Activated naive CD8-positive, alpha-beta T cell treated with anti-CD3 and anti-CD28 coated beads, Interleukin-2, amount 10 ng/mL, durations not matched to agents 7 days and 5 days (primary cell): Measurements from ENCODE around the gene SAFB. TPM values are rescaled to one million over a fixed set of nuclear protein-coding genes. Genes with fewer than 3 reads are reported as not detected.

ENCODE experiments used
- ATAC-seq: fragments of 150-1000 bp; cut with Tn5 transposase; one replicate; pipeline ENCODE4 v1.10.0; 2021; ENCODE audit warnings: low read depth, moderate library complexity
- POLR2A ChIA-PET: fragments of 350-600 bp; sonication (Branson Sonifier 250); formaldehyde crosslinking; loops from one replicate; lab custom pipeline; 2021; ENCODE audit warnings: antibody characterized with exemption; lab: Charles Lee
- DNase-seq: peaks from one replicate; pipeline ENCODE4 v3.0.0; 2021
- H3K27ac Mint-ChIP-seq: one replicate; pipeline ENCODE4 v1.8.0; 2022; ENCODE audit warnings: mild to moderate bottlenecking, mixed read lengths
- H3K27me3 Mint-ChIP-seq: one replicate; pipeline ENCODE4 v1.8.0; 2022; ENCODE audit warnings: mild to moderate bottlenecking, moderate library complexity, mixed read lengths
- H3K36me3 Mint-ChIP-seq: one replicate; pipeline ENCODE4 v1.8.0; 2021; ENCODE audit warnings: mild to moderate bottlenecking, mixed read lengths
- H3K4me1 Mint-ChIP-seq: one replicate; pipeline ENCODE4 v1.8.0; 2021; ENCODE audit warnings: mixed read lengths
- H3K4me3 Mint-ChIP-seq: one replicate; pipeline ENCODE4 v1.8.0; 2022; ENCODE audit warnings: mild to moderate bottlenecking, moderate library complexity, mixed read lengths
- H3K9me3 Mint-ChIP-seq: one replicate; pipeline ENCODE4 v1.8.0; 2021; ENCODE audit warnings: mixed read lengths
- total RNA-seq, 2 experiments: library from RNA; stranded (reverse); gene quantifications; one replicate each; pipeline ENCODE4 v1.2.3, GENCODE V29; 2021

SAFB gene
- total RNA-seq, 2 experiments from 2014 or later, result 144 to 147 TPM

DNA sequence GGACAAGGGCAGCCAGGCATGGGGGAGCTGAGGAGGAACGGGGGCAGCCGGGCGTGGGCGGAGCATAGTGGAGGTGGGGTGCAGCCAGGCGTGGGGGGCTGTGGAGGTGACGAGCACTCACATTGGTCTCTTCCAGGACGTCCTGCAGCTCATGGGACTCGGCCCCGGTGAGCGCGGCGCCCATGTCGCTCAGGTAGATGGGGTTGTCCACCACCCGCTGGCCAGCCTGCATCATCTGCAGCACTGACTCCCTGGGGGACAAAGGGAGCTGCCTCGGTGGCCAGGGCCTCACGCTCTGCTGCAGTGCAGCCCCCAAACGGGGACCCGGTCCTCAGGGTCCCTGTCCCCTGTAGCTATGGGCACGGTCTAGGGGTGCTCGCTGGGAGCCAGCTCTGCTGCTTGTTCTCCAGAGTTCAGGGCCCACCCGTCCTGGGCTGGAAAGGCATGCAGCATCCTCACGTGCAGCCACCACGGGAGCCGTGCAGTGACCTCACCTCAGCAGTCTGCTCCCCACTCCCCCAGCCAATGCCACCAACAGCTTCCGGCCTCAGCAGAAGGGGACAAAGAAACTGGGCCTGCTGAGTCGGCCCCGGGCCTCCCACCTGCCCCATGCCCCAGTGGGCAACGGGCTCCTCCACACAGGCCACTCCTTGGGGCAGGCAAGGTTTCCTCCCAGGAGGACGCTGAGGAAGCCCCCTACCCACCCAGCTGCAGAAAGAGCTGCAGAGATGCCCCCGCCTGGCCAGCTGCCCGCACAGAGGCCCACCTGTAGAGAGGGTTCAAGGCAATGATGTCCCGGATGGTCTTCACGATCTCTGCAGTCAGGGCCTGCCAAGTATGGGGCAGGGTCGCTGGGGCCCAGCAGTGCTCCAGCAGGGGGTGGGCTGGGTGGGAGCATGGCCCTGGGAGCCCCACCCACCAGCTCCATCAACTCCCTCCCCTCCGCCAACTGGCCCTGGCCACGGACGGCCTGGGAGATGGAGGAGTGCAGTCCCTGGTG lies 85.0 kb downstream of the SAFB start:
- no peak for ATAC-seq
- no peak for DNase-seq
- Mint-ChIP-seq H3K4me3 (no peak overlapping the region), H3K27me3 (no peaks in the 10 kb centered on the region), H3K4me1 (no peaks in the 10 kb centered on the region), H3K36me3 (peaks cover 10% of the 10 kb centered on the region), H3K9me3 (no peaks in the 10 kb centered on the region), H3K27ac (no peak overlapping the region)
- POLR2A ChIA-PET, result interaction anchor here (0.7 to 3.0 kb wide), 2 partner anchors 11 to 159 kb away, joined by 6 to 18 read pairs; no protein-coding TSS in a partner anchor

GRCh38 chr19:5711025-5711424 lies 88.1 kb downstream of the SAFB start:
- H3K4me1 Mint-ChIP-seq, result peaks cover 3% of the 10 kb centered on the region

GRCh38 chr19:5711713-5712161 lies 88.9 kb downstream of the SAFB start:
- no peaks in the 10 kb centered on the region for H3K9me3 Mint-ChIP-seq
- peaks cover 3% of the 10 kb centered on the region for H3K4me1 Mint-ChIP-seq
- no peak for ATAC-seq
- POLR2A ChIA-PET, result interaction anchor here (1.5 kb wide), 1 partner anchor 89 kb away, joined by 6 read pairs; the partner anchor contains the start of genes SAFB and SAFB2
- no peak overlapping the region for H3K27ac Mint-ChIP-seq
- peaks cover 9% of the 10 kb centered on the region for H3K36me3 Mint-ChIP-seq
- H3K4me3 Mint-ChIP-seq, result no peak overlapping the region
- no peaks in the 10 kb centered on the region for H3K27me3 Mint-ChIP-seq
- DNase-seq, result no peak

More at GRCh38 chr19:5711025-5711424, 88.1 kb downstream of the SAFB start:
- no peak for ATAC-seq
- Mint-ChIP-seq H3K9me3 (no peaks in the 10 kb centered on the region), H3K4me3 (no peak overlapping the region), H3K27ac (no peak overlapping the region), H3K27me3 (no peaks in the 10 kb centered on the region), H3K36me3 (peaks cover 12% of the 10 kb centered on the region)
- POLR2A ChIA-PET, result no interaction called here
- DNase-seq, result no peak

GRCh38 chr19:5713228-5713627 lies 90.3 kb downstream of the SAFB start:
- no peaks in the 10 kb centered on the region for H3K27me3 Mint-ChIP-seq
- DNase-seq (no peak), ATAC-seq (no peak)
- H3K4me1 Mint-ChIP-seq, result peaks cover 14% of the 10 kb centered on the region
- no peak overlapping the region for H3K27ac Mint-ChIP-seq
- no peaks in the 10 kb centered on the region for H3K9me3 Mint-ChIP-seq
- peaks cover 15% of the 10 kb centered on the region for H3K36me3 Mint-ChIP-seq
- POLR2A ChIA-PET, result interaction anchor here (1.0 to 1.5 kb wide), 3 partner anchors 23 to 90 kb away, joined by 4 to 6 read pairs (median 4); partner anchors contain the start of genes RPL36, SAFB and SAFB2
- no peak overlapping the region for H3K4me3 Mint-ChIP-seq

DNA sequence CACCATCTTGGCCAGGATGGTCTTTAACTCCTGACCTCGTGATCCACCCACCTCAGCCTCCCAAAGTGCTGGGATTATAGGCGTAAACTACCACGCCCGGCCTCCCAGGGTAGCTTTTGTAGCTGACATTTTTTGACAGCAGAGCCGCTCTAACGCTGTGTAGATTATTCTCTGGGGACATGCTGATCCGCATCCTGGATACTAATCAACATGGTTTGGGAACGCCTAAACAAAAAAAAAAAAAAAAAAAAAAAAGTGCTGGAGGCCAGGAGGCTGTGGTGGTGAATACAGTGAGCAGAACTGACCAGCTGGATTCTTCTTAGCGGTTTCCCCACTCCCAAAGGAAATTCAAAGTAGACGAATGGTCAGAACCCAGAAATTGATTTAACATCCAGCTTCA lies 91.9 kb downstream of the SAFB start:
- no peaks in the 10 kb centered on the region for H3K9me3 Mint-ChIP-seq
- H3K27me3 Mint-ChIP-seq, result no peaks in the 10 kb centered on the region
- DNase-seq (no peak), ATAC-seq (no peak)
- POLR2A ChIA-PET, result interaction anchor here (0.5 to 0.7 kb wide), 4 partner anchors 16 to 415 kb away, joined by 3 to 5 read pairs (median 4); no protein-coding TSS in a partner anchor
- H3K27ac Mint-ChIP-seq, result no peak overlapping the region
- peaks cover 18% of the 10 kb centered on the region for H3K4me1 Mint-ChIP-seq
- no peak overlapping the region for H3K4me3 Mint-ChIP-seq
- H3K36me3 Mint-ChIP-seq, result peaks cover 23% of the 10 kb centered on the region

GRCh38 chr19:5717215-5717935 lies 94.5 kb downstream of the SAFB start:
- POLR2A ChIA-PET, result interaction anchor here (0.6 to 4.6 kb wide), 7 partner anchors 9 to 749 kb away, joined by 3 to 60 read pairs (median 3); partner anchors contain the start of genes KDM4B and RPL36
- Mint-ChIP-seq H3K27ac (peak overlapping the region; percentile 95), H3K36me3 (peaks cover 23% of the 10 kb centered on the region), H3K9me3 (no peaks in the 10 kb centered on the region), H3K27me3 (no peaks in the 10 kb centered on the region), H3K4me3 (peak overlapping the region; percentile 97), H3K4me1 (peaks cover 20% of the 10 kb centered on the region)
- DNase-seq (no peak), ATAC-seq (no peak)

Other genes with a start within 250 kb of the SAFB start
- gene ZNRF4, start 167.7 kb upstream of the SAFB start, total RNA-seq, result not detected
- gene TINCR, start 55.1 kb upstream of the SAFB start, total RNA-seq, result under 1 TPM; 0.99 to 1.00 TPM
- gene SAFB2, start 307 bp upstream of the SAFB start, total RNA-seq, result 100 to 1,000 TPM; 131 to 140 TPM
- gene MICOS13, start 57.4 kb downstream of the SAFB start, total RNA-seq, result 10 to 100 TPM; 42.6 to 44.1 TPM
- gene HSD11B1L, start 57.9 kb downstream of the SAFB start, total RNA-seq, result 1 to 10 TPM; 2.2 to 4.1 TPM
- gene RPL36, start 67.2 kb downstream of the SAFB start, total RNA-seq, result 1,000 to 10,000 TPM; 1,119 to 1,147 TPM
- gene LONP1, start 97.1 kb downstream of the SAFB start, total RNA-seq, result 100 to 1,000 TPM; 112 to 120 TPM
- not detected for gene CATSPERD, start 97.6 kb downstream of the SAFB start, total RNA-seq
- gene PRR22, start 161.7 kb downstream of the SAFB start, total RNA-seq, result 1 to 10 TPM; 3.8 to 4.4 TPM
- 10 to 100 TPM; 61.0 to 62.1 TPM for gene DUS3L, start 168.1 kb downstream of the SAFB start, total RNA-seq
- gene NRTN, start 182.0 kb downstream of the SAFB start, total RNA-seq, result under 1 TPM; 0.36 to 0.45 TPM
- under 1 TPM; 0.75 to 0.91 TPM for gene FUT6, start 216.6 kb downstream of the SAFB start, total RNA-seq
- gene FUT3, start 228.4 kb downstream of the SAFB start, total RNA-seq, result not detected
- under 1 TPM; 0.23 to 0.30 TPM for gene FUT5, start 247.5 kb downstream of the SAFB start, total RNA-seq